Stimulated activated CD8-positive, alpha-beta memory T cell treated with anti-CD3 and anti-CD28 coated beads, Interleukin-15, amount 100 ng/mL, for 4 hours (primary cell): Measurements from ENCODE around the gene PTGFRN.
"Not testable (repeated sequence)": the region's sequence is repeated elsewhere in the genome, so short reads cannot be mapped to it uniquely, and the experiment has no call there.

Experiments
- DNase-seq, 2 donors: peaks; one replicate each; pipeline ENCODE4 v3.0.0-alpha.2; 2020; ENCODE audit warnings: low read depth in 2 of 2

PTGFRN gene

DNA sequence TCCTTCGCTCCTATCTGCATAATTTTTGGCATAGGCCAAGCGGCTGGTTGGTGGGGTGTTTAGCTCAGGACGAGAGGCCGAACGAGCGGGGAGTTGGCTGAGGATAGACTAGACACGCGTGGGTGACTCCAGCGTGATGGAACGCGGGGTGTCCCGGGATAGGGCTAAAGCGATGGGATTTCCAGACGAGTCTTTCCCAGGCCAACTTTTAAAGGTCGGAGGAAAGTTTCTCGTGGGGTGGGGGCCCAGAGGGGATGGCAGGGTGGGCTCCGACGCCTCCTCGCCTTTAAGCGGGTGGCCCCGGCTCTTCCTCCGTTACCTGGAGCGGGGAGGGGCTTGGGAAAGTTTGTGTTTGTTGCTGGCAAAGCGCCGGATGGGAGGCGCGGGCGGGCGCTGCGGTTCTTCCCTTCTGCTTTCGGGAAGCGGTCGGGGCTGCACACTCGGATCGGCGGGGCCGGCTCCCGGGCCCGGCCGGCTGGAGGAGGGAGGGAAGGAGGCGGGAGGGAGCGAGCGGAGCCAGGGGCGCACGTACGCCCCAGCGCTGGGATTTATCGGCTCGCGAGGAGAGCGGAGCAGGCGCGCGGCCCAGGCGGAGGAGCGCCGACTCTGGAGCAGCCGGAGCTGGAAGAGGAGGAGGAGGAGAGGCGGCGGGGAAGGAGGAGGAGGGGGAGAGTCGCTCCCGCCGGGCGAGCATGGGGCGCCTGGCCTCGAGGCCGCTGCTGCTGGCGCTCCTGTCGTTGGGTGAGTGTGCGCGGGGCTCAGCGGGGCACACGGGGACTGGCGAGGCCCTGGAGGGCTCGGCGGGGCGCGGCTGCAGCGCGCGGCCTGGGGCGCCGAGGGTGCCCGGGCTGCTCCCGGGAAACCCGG lies at the start of gene PTGFRN:
Gene PTGFRN, plus strand, starts transcription at position 405 of the 867 bp plus-strand sequence. Its CDS starts 288 bp downstream, at position 693.
- DNase-seq = no peak

- DNase-seq = not testable (repeated sequence)
Measured at GRCh38 chr1:116860167-116860566, 49.5 kb upstream of the PTGFRN start.

- no peak for DNase-seq
Measured at GRCh38 chr1:116861137-116861536, 48.6 kb upstream of the PTGFRN start.

- not testable (repeated sequence) for DNase-seq
Measured at GRCh38 chr1:116863031-116863430, 46.7 kb upstream of the PTGFRN start.

- DNase-seq = not testable (repeated sequence)
Measured at GRCh38 chr1:116866478-116866877, 43.2 kb upstream of the PTGFRN start.

- DNase-seq = no peak
Measured at GRCh38 chr1:116868385-116868784, 41.3 kb upstream of the PTGFRN start.

DNA sequence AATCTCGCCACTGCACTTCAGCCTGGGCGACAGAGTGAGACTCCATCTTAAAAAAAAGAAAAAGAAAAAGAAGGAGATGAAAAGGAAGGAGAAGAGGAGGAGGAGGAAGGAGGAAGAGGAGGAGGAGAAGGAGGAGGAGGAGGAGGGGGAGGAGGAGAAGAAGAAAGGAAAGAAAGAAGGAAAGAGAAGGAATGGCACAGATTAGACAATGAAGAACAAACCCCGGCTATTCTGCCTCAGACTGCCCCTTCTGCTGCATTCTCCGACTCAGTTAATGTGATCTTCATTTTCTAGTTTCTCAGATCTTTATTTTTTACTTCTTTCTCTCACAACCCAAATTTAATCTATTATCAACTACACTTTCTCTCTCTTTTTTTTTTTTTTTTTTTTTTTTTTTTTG lies 40.1 kb upstream of the PTGFRN start:
- no peak for DNase-seq

DNA sequence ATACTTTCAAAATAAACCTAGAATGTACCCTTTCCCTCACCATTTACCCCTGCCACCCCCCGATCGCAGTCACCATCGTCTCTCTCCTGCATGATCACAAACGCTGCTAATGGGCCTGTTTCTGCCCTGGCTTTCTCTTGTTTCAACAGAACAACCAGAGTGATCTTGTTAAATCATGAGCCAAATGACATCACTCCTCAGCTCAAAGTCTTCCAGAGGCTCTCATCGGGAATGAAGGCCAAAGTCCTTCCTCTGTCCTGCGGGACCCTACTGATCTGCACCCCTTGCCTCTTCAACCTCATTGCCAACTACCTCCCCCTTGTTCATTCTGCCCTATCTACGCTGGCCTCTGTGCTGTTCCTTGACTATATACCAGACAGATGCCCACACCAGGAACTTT lies 39.4 kb upstream of the PTGFRN start:
- no peak for DNase-seq

- no peak for DNase-seq
Measured at GRCh38 chr1:116871779-116872146, 38.0 kb upstream of the PTGFRN start.

- no peak for DNase-seq
Measured at GRCh38 chr1:116873680-116874271, 35.9 kb upstream of the PTGFRN start.

DNA sequence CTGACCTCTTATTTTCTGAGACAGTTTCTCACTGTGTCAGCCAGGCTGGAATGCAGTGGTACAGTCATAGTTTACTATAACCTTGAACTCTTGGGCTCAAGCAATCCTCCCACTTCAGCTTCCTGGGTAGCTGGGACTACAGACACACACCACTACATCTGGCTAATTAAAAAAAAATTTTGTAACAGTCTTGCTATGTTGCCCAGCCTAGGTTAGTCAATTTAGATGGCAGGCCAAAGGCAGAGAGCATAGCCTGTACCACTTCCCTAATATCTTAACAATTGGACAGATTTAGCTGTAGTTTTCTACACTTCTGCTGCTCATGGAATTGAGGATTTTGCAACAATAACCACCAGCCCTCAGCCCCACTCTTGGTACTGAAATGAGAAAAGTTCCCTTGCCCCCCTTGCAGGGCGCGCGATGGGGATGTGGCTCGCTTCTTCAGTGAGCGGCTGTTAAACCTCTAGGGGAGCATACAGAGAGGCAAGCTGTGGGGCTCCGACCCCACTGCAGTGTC lies 34.9 kb upstream of the PTGFRN start:
- no peak for DNase-seq

DNA sequence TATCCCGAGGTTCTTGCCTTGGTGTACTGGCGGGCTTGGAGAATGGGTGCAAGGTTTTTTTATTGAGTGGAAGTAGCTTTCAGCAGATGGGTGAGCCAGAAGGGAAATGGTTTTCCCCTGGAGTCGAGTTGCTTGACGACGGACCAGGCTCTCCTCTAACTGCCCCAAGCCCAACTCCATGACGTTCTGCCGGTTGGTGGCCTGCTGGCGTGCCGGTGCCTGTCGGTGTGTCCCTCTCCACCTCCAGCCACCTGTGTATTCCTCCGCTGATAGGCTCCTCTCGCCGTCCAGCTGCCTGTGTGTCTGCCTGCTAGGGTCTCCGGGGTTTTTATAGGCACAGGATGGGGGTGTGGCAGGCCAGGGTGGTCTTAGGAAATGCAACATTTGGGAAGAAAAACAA lies 34.3 kb upstream of the PTGFRN start:
- no peak for DNase-seq

- DNase-seq = not testable (repeated sequence)
Measured at GRCh38 chr1:116875946-116876345, 33.8 kb upstream of the PTGFRN start.

- no peak for DNase-seq
Measured at GRCh38 chr1:116877141-116877818, 32.4 kb upstream of the PTGFRN start.

DNA sequence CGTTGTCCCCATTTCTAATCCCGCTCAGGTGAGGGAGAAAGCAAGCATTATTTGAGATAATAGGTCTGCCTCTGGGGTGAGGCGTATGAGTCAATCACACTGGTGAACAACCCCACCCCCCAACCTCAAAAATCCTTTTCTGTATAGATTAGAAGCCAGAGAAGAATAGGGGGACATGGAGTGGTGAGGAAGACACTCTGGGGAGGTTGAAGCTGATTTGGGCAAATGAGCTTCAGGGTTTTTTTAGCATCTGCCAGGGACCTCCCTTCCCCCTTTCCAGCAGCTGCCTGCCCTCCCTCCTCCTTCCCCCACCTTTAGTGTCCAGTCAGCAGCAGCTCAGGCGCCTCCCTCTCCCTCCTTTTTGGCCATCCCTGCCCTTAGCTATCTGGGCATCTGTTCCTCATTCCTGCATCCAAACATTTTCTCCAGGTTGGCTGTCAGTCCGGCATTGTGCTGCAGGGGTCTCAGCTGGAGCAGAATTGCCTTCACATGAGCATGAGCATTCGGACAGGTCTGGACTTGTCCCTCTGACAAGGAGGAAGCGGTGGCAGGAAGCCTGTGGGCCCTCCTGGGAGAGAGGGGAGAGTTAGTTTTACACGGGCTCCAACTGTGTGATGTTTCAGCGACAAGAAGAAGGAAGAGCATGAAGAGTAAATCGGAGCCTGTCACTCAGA lies 30.8 kb upstream of the PTGFRN start:
- no peak for DNase-seq

- DNase-seq = no peak
Measured at GRCh38 chr1:116879478-116880133, 30.1 kb upstream of the PTGFRN start.

DNA sequence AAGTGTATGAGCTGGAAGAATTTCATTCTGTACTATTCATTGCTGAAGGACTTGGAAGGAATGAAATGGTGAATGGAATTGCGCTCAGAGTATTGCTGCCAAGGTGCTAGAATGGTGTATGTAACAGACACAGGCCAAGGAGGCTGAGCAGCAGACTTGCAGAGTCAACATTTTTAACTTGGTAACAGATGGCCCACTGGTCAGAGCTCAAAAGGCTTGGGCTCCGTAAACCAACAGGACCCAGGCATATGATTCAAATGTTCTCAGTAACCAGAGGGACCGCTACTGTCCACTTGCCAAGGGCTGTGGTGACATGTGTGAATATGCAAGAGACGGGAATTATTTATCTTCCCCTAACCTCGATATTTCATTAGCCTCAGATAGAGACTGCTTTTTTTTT lies 28.8 kb upstream of the PTGFRN start:
- DNase-seq = no peak

DNA sequence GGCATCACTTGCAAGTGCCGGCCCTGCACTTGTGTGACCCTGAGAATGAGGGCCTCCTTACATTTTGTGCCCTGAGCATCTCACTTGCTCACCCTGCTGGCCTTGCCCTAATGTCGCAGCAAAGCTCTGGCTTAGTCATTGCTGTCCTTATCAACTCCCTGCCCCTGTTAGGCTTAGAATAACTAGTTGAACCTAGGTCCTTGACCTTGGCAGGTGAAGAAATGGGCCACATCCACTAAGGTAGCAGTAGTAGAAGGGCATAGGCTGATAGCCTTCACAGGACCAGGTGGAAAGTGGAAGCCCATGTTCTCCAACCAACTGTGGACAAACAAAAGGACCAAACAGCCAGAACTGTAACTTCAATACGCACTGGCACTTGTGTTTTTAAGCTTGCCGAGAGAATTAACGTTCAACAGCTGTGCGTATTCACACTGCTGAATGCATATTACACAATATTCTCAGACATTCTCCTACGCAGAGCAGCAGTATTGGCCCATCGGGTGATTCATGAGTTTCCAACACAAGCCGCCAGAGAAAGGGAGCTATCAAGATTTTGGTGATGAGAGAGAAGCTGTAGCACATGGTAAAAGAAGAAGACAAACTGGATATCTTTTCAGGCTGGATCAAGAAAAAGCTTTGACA lies 27.7 kb upstream of the PTGFRN start:
- no peak for DNase-seq

DNA sequence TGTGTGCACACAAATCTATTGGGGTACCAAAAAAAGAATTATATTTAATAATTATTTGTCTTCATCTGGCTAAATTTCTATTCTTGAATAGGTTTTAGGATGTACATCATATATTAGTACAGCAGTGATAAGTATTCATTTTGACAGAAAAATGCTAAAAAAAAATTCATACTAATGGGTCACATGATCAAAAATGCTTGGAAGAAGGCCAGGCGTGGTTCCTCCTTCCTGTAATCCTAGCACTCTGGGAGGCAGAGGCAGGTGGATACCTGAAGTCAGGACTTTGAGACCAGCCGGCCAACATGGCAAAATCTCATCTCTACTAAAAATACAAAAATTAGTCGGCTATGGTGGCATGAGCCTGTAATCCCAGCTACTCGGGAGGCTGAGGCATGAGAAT lies 26.9 kb upstream of the PTGFRN start:
- DNase-seq = no peak

GRCh38 chr1:116886291-116886878 lies 23.3 kb upstream of the PTGFRN start:
- no peak for DNase-seq

DNA sequence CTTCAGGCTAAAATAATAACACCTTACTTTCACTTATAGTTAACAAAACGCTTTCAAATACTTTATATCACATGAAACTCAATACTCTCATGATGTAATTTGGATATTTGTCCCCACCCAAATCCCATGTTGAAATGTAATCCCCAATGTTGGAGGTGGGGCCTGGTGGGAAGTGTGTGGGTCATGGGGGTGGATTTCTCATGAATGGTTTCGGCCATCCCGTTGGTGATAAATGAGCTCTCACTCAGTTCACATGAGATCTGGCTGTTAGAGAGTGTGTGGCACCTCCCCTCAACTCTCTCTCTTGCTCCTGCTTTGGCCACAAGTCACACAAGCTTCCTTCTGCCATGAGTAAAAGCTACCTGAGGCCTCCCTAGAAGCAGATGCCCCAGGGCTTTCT lies 22.5 kb upstream of the PTGFRN start:
- DNase-seq = no peak
